T-helper 2 cell treated with Interferon-gamma antibody and Interleukin-4, amounts not matched to agents 5 μg/mL and 100 μg/mL, for 36 hours (primary cell): ENCODE results near the gene TRHDE.

Experiments used
- DNase-seq: peaks from one replicate; pipeline ENCODE4 v3.0.0; 2021; ENCODE audit warnings: low spot score
- H3K27ac Mint-ChIP-seq: one replicate; pipeline ENCODE4 v1.8.0; 2021; ENCODE audit warnings: mild to moderate bottlenecking, mixed read lengths
- H3K27me3 Mint-ChIP-seq: one replicate; pipeline ENCODE4 v1.8.0; 2021; ENCODE audit warnings: low read depth, mixed read lengths
- H3K36me3 Mint-ChIP-seq: one replicate; pipeline ENCODE4 v1.8.0; 2021; ENCODE audit warnings: low read depth, mixed read lengths
- H3K4me1 Mint-ChIP-seq: one replicate; pipeline ENCODE4 v1.8.0; 2021; ENCODE audit warnings: low read depth, mixed read lengths
- H3K4me3 Mint-ChIP-seq: one replicate; pipeline ENCODE4 v1.8.0; 2022; ENCODE audit warnings: mild to moderate bottlenecking, moderate library complexity, mixed read lengths
- H3K9me3 Mint-ChIP-seq: one replicate; pipeline ENCODE4 v1.8.0; 2021; ENCODE audit warnings: mixed read lengths

The TRHDE gene

GRCh38 chr12:72366255-72366654 lies 94.1 kb downstream of the TRHDE start:
- Mint-ChIP-seq H3K27me3 (no peaks in the 10 kb centered on the region), H3K9me3 (no peaks in the 10 kb centered on the region), H3K27ac (no peak overlapping the region), H3K4me1 (no peaks in the 10 kb centered on the region), H3K4me3 (no peak overlapping the region), H3K36me3 (no peaks in the 10 kb centered on the region)
- DNase-seq: no peak

- H3K27me3 Mint-ChIP-seq: no peaks in the 10 kb centered on the region
- H3K4me1 Mint-ChIP-seq: no peaks in the 10 kb centered on the region
- H3K36me3 Mint-ChIP-seq: no peaks in the 10 kb centered on the region
- no peak overlapping the region for H3K27ac Mint-ChIP-seq
- H3K9me3 Mint-ChIP-seq: no peaks in the 10 kb centered on the region
- no peak for DNase-seq
- no peak overlapping the region for H3K4me3 Mint-ChIP-seq
Measured at GRCh38 chr12:72368298-72368697, 96.1 kb downstream of the TRHDE start.

- H3K27ac Mint-ChIP-seq: no peak overlapping the region
- H3K27me3 Mint-ChIP-seq: no peaks in the 10 kb centered on the region
- no peaks in the 10 kb centered on the region for H3K4me1 Mint-ChIP-seq
- H3K9me3 Mint-ChIP-seq: no peaks in the 10 kb centered on the region
- H3K4me3 Mint-ChIP-seq: no peak overlapping the region
- no peak for DNase-seq
- no peaks in the 10 kb centered on the region for H3K36me3 Mint-ChIP-seq
Measured at GRCh38 chr12:72368719-72369422, 96.7 kb downstream of the TRHDE start.

- no peak for DNase-seq
- H3K27me3 Mint-ChIP-seq: no peaks in the 10 kb centered on the region
- H3K4me1 Mint-ChIP-seq: no peaks in the 10 kb centered on the region
- no peak overlapping the region for H3K4me3 Mint-ChIP-seq
- no peak overlapping the region for H3K27ac Mint-ChIP-seq
- H3K36me3 Mint-ChIP-seq: no peaks in the 10 kb centered on the region
- no peaks in the 10 kb centered on the region for H3K9me3 Mint-ChIP-seq
Measured at GRCh38 chr12:72369423-72369959, 97.3 kb downstream of the TRHDE start.

- no peaks in the 10 kb centered on the region for H3K36me3 Mint-ChIP-seq
- DNase-seq: no peak
- H3K27ac Mint-ChIP-seq: no peak overlapping the region
- no peak overlapping the region for H3K4me3 Mint-ChIP-seq
- no peaks in the 10 kb centered on the region for H3K27me3 Mint-ChIP-seq
- no peaks in the 10 kb centered on the region for H3K9me3 Mint-ChIP-seq
- no peaks in the 10 kb centered on the region for H3K4me1 Mint-ChIP-seq
Measured at GRCh38 chr12:72380441-72380840, 108.3 kb downstream of the TRHDE start.

GRCh38 chr12:72388322-72388721 lies 116.2 kb downstream of the TRHDE start:
- Mint-ChIP-seq H3K9me3 (no peaks in the 10 kb centered on the region), H3K27ac (no peak overlapping the region), H3K27me3 (no peaks in the 10 kb centered on the region), H3K4me1 (no peaks in the 10 kb centered on the region), H3K4me3 (no peak overlapping the region), H3K36me3 (no peaks in the 10 kb centered on the region)
- DNase-seq: no peak

GRCh38 chr12:72390146-72390545 lies 118.0 kb downstream of the TRHDE start:
- Mint-ChIP-seq H3K36me3 (no peaks in the 10 kb centered on the region), H3K27me3 (no peaks in the 10 kb centered on the region), H3K4me1 (no peaks in the 10 kb centered on the region), H3K27ac (no peak overlapping the region), H3K4me3 (no peak overlapping the region), H3K9me3 (no peaks in the 10 kb centered on the region)
- DNase-seq: no peak

- H3K4me3 Mint-ChIP-seq: no peak overlapping the region
- no peaks in the 10 kb centered on the region for H3K4me1 Mint-ChIP-seq
- no peaks in the 10 kb centered on the region for H3K27me3 Mint-ChIP-seq
- no peak for DNase-seq
- H3K36me3 Mint-ChIP-seq: no peaks in the 10 kb centered on the region
- H3K9me3 Mint-ChIP-seq: no peaks in the 10 kb centered on the region
- no peak overlapping the region for H3K27ac Mint-ChIP-seq
Measured at GRCh38 chr12:72406111-72406510, 133.9 kb downstream of the TRHDE start.

GRCh38 chr12:72432037-72432604 lies 160.0 kb downstream of the TRHDE start:
- no peaks in the 10 kb centered on the region for H3K27me3 Mint-ChIP-seq
- DNase-seq: no peak
- H3K9me3 Mint-ChIP-seq: peaks cover 4% of the 10 kb centered on the region
- no peak overlapping the region for H3K4me3 Mint-ChIP-seq
- no peaks in the 10 kb centered on the region for H3K36me3 Mint-ChIP-seq
- H3K27ac Mint-ChIP-seq: no peak overlapping the region
- H3K4me1 Mint-ChIP-seq: no peaks in the 10 kb centered on the region

GRCh38 chr12:72433298-72433697 lies 161.1 kb downstream of the TRHDE start:
- H3K9me3 Mint-ChIP-seq: peaks cover 4% of the 10 kb centered on the region
- H3K4me1 Mint-ChIP-seq: no peaks in the 10 kb centered on the region
- no peaks in the 10 kb centered on the region for H3K36me3 Mint-ChIP-seq
- no peak overlapping the region for H3K27ac Mint-ChIP-seq
- H3K27me3 Mint-ChIP-seq: no peaks in the 10 kb centered on the region
- no peak overlapping the region for H3K4me3 Mint-ChIP-seq
- no peak for DNase-seq

GRCh38 chr12:72434999-72435398 lies 162.8 kb downstream of the TRHDE start:
- no peaks in the 10 kb centered on the region for H3K36me3 Mint-ChIP-seq

GRCh38 chr12:72442217-72442616 lies 170.0 kb downstream of the TRHDE start:
- DNase-seq: no peak
- Mint-ChIP-seq H3K4me3 (no peak overlapping the region), H3K9me3 (peaks cover 14% of the 10 kb centered on the region), H3K4me1 (no peaks in the 10 kb centered on the region), H3K27me3 (no peaks in the 10 kb centered on the region), H3K27ac (no peak overlapping the region), H3K36me3 (no peaks in the 10 kb centered on the region)

More at GRCh38 chr12:72434999-72435398, 162.8 kb downstream of the TRHDE start:
- H3K27me3 Mint-ChIP-seq: no peaks in the 10 kb centered on the region
- H3K4me1 Mint-ChIP-seq: no peaks in the 10 kb centered on the region
- H3K27ac Mint-ChIP-seq: no peak overlapping the region
- no peak for DNase-seq
- H3K9me3 Mint-ChIP-seq: peaks cover 6% of the 10 kb centered on the region
- H3K4me3 Mint-ChIP-seq: no peak overlapping the region

GRCh38 chr12:72444125-72444524 lies 172.0 kb downstream of the TRHDE start:
- peaks cover 14% of the 10 kb centered on the region for H3K9me3 Mint-ChIP-seq
- DNase-seq: no peak
- no peak overlapping the region for H3K27ac Mint-ChIP-seq
- H3K27me3 Mint-ChIP-seq: no peaks in the 10 kb centered on the region
- no peaks in the 10 kb centered on the region for H3K36me3 Mint-ChIP-seq
- no peaks in the 10 kb centered on the region for H3K4me1 Mint-ChIP-seq
- no peak overlapping the region for H3K4me3 Mint-ChIP-seq

GRCh38 chr12:72444566-72444965 lies 172.4 kb downstream of the TRHDE start:
- Mint-ChIP-seq H3K27ac (no peak overlapping the region), H3K4me1 (no peaks in the 10 kb centered on the region), H3K27me3 (no peaks in the 10 kb centered on the region)

GRCh38 chr12:72448089-72448488 lies 175.9 kb downstream of the TRHDE start:
- Mint-ChIP-seq H3K4me3 (no peak overlapping the region), H3K27ac (no peak overlapping the region), H3K9me3 (peaks cover 5% of the 10 kb centered on the region), H3K36me3 (no peaks in the 10 kb centered on the region), H3K4me1 (no peaks in the 10 kb centered on the region), H3K27me3 (no peaks in the 10 kb centered on the region)
- DNase-seq: no peak

More at GRCh38 chr12:72444566-72444965, 172.4 kb downstream of the TRHDE start:
- peaks cover 12% of the 10 kb centered on the region for H3K9me3 Mint-ChIP-seq
- no peak for DNase-seq
- no peak overlapping the region for H3K4me3 Mint-ChIP-seq
- H3K36me3 Mint-ChIP-seq: no peaks in the 10 kb centered on the region
